ENCODE results near the gene PARP6. TPM values are rescaled to one million over a fixed set of nuclear protein-coding genes. Genes with fewer than 3 reads are reported as not detected.

PARP6 gene
- total RNA-seq, 4 donors from 2014 or later: 59.2 to 76.8 (median 65.1) TPM

- Histone ChIP-seq H3K9me3 (no peaks in the 10 kb centered on the region), H3K4me3 (no peak overlapping the region), H3K27ac (no peak overlapping the region), H3K4me1 (peaks cover 0 to 16% (median 13%) of the 10 kb centered on the region in 4 donors), H3K36me3 (no peaks in the 10 kb centered on the region), H3K27me3 (no peaks in the 10 kb centered on the region)
- 63 to 80% methylated on average over 6 of the region's 6 CpGs for WGBS, 2 donors
- no peak for DNase-seq (ENCODE audit: low spot score in 2 of 2)
- TF ChIP-seq CTCF (IDR thresholded peaks at IDR 0.05) (no peak), EP300 (IDR thresholded peaks at IDR 0.05) (no peak), POLR2A (IDR thresholded peaks at IDR 0.05) (no peak)
Measured at GRCh38 chr15:72315706-72316370, 43.5 kb upstream of the PARP6 start.

- no peaks in the 10 kb centered on the region for H3K27me3 ChIP-seq
- WGBS, 2 donors: 84 to 92% methylated on average over 2 of the region's 2 CpGs
- no peaks in the 10 kb centered on the region for H3K9me3 ChIP-seq
- no peaks in the 10 kb centered on the region for H3K4me1 ChIP-seq
- TF ChIP-seq CTCF (IDR thresholded peaks at IDR 0.05) (no peak), EP300 (IDR thresholded peaks at IDR 0.05) (no peak), POLR2A (IDR thresholded peaks at IDR 0.05) (no peak)
- H3K4me3 ChIP-seq: no peak overlapping the region
- H3K27ac ChIP-seq: no peak overlapping the region
- DNase-seq (ENCODE audit: low spot score in 2 of 2): no peak
- peaks cover 0 to 6% (median 0%) of the 10 kb centered on the region in 3 donors for H3K36me3 ChIP-seq
Measured at GRCh38 chr15:72313881-72314280, 41.5 kb upstream of the PARP6 start.

- Histone ChIP-seq H3K4me1 (no peaks in the 10 kb centered on the region), H3K27me3 (no peaks in the 10 kb centered on the region), H3K36me3 (peaks cover 0 to 6% (median 0%) of the 10 kb centered on the region in 3 donors), H3K27ac (no peak overlapping the region), H3K4me3 (no peak overlapping the region), H3K9me3 (no peaks in the 10 kb centered on the region)
- WGBS, 2 donors: 81 to 83% methylated on average over 2 of the region's 2 CpGs
- DNase-seq (ENCODE audit: low spot score in 2 of 2): no peak
- TF ChIP-seq POLR2A (IDR thresholded peaks at IDR 0.05): no peak
- TF ChIP-seq EP300 (IDR thresholded peaks at IDR 0.05): no peak
Measured at GRCh38 chr15:72313448-72313840, 41.1 kb upstream of the PARP6 start.

GRCh38 chr15:72312605-72313447 lies 40.5 kb upstream of the PARP6 start:
- Histone ChIP-seq H3K27me3 (no peaks in the 10 kb centered on the region), H3K4me3 (no peak overlapping the region), H3K36me3 (peaks cover 0 to 6% (median 0%) of the 10 kb centered on the region in 3 donors), H3K9me3 (no peaks in the 10 kb centered on the region), H3K27ac (no peak overlapping the region), H3K4me1 (no peaks in the 10 kb centered on the region)
- DNase-seq (ENCODE audit: low spot score in 2 of 2): peak in 1 of 2 donors; percentile 41
- 50 to 58% methylated on average over 2 of the region's 2 CpGs for WGBS, 2 donors
- TF ChIP-seq POLR2A (IDR thresholded peaks at IDR 0.05) (no peak), CTCF (IDR thresholded peaks at IDR 0.05) (peak; percentile 47 to 60 (median 59)), EP300 (IDR thresholded peaks at IDR 0.05) (no peak)

GRCh38 chr15:72307026-72307425 lies 34.7 kb upstream of the PARP6 start:
- Histone ChIP-seq H3K9me3 (no peaks in the 10 kb centered on the region), H3K27ac (no peak overlapping the region), H3K36me3 (peaks cover 0 to 10% (median 0%) of the 10 kb centered on the region in 3 donors), H3K27me3 (no peaks in the 10 kb centered on the region), H3K4me3 (no peak overlapping the region), H3K4me1 (no peaks in the 10 kb centered on the region)
- no peak for DNase-seq (ENCODE audit: low spot score in 2 of 2)
- no peak for TF ChIP-seq EP300 (IDR thresholded peaks at IDR 0.05)
- 54 to 57% methylated on average over 5 of the region's 5 CpGs for WGBS, 2 donors

GRCh38 chr15:72306211-72306785 lies 33.9 kb upstream of the PARP6 start:
- no peak for DNase-seq (ENCODE audit: low spot score in 2 of 2)
- WGBS, 2 donors: 45% methylated on average over 10 of the region's 10 CpGs

More at GRCh38 chr15:72306211-72306785, 33.9 kb upstream of the PARP6 start:
- Histone ChIP-seq H3K27ac (no peak overlapping the region), H3K27me3 (no peaks in the 10 kb centered on the region), H3K9me3 (no peaks in the 10 kb centered on the region), H3K4me1 (no peaks in the 10 kb centered on the region), H3K36me3 (peaks cover 0 to 10% (median 0%) of the 10 kb centered on the region in 3 donors), H3K4me3 (no peak overlapping the region)
- no peak for TF ChIP-seq EP300 (IDR thresholded peaks at IDR 0.05)
- no peak for TF ChIP-seq POLR2A (IDR thresholded peaks at IDR 0.05)
- TF ChIP-seq CTCF (IDR thresholded peaks at IDR 0.05): no peak
